Measurements from ENCODE around the gene ATP6V0E2.

The ATP6V0E2 gene

GRCh38 chr7:149838992-149839408 lies 34.8 kb upstream of the ATP6V0E2 start:
- DNase-seq (ENCODE audit: low read depth) = no peak

DNA sequence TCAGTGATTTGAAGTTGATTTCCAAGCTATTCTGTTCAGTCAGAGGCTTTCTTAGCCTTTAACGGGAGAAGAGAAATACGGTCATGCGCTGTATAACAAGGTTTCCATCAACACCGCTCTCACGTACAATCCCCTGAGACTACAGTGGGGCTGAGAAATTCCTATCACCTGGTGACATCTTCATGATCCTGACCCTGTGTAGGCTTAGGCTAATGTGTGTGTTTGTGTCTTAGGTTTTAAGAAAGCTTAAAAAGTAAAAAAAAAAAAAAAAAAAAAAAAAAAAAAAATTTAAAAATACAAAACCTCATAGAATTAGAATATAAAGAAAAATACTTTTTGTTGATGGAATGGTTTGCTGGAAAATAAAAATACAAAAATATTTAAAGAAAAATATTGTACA lies 33.8 kb upstream of the ATP6V0E2 start:
- no peak for DNase-seq (ENCODE audit: low read depth)

DNA sequence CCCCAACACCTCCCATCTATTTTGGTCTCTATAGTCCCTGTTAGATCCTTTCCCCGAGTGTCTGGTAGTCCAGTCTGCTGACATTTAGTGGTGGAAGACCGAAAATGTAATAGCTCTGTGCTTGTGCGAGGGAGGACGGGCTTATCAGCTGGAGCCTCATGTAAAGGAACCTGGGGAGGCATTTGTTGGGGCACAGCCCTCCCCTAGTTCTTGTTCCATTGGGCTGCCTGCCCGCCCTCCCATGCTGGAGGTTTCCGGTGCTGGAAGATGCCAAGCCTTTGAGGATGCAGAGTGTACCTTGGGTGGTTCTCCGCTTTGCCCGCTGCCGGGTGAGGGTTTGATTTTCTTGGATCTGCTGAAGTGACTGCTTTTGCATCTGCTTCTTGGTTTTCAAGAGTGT lies 30.2 kb upstream of the ATP6V0E2 start:
- DNase-seq (ENCODE audit: low read depth) = no peak

GRCh38 chr7:149844445-149844844 lies 29.3 kb upstream of the ATP6V0E2 start:
- DNase-seq (ENCODE audit: low read depth) = no peak

GRCh38 chr7:149845257-149845980 lies 28.4 kb upstream of the ATP6V0E2 start:
- no peak for DNase-seq (ENCODE audit: low read depth)

DNA sequence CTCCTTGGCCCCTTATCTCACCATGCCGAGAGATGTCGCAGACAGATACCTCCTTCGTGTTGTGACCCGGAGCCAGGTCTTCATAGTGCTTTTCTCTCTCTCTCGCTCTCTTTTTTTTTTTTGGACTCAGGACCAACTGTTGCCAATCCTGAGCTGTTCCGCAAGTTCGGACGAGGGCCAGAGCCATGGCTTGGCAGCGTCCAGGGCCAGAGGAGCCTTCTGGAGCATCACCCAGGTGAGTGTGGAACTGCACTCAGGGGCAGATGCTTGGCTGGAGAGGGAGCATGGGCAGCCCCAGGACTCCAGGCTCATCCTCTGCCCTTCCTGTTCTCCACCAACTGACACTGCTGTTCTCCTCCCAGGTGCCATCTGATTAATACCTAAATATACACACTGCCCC lies 27.7 kb upstream of the ATP6V0E2 start:
- DNase-seq (ENCODE audit: low read depth) = no peak

DNA sequence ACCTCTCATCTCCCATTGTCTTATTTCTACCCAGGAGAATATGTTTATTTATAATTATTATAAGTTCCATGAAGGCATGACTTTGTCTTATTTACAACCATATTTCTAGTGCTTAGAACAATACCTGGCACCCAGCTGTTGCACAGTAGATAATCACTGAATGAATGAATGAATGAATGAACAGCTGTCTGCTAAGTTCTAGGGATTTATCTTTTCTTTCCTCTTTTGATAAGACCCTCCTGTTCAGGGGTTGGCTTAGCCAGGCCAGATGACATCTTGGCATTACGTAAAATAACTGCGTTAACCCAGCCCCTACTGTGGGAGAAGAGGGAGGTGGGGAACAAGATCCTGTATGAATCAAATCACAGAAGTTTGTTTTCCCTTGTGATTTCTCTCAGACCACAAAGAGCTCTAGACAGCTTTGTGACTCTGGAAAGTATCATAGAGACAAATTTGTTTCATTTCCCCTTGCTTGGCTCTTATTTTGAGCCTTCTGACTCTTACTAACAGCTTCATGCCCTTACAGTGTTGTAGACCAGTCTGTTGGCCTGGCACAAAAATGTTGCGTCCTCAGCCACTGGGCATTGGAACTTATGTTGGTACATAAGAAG lies 27.2 kb upstream of the ATP6V0E2 start:
- DNase-seq (ENCODE audit: low read depth) = no peak

DNA sequence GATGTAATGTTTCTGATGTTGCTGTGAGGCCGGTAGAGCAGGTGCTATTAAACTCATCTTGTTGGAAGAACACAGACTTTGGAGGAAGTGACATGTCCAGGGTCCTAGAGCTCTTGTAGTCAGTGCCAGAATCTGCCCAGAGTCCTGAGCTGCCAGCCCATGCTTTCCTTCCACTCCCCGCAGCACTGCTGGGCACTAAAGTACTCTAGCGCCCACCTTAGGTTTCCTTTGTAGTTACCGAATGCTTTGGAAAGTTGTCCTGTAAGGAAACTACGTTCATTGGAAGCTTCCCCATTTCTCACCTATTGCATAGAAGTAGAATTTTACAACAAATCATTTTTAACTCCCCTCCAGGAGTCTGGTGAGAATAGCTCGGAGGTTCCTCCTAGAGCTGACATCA lies 24.6 kb upstream of the ATP6V0E2 start:
- no peak for DNase-seq (ENCODE audit: low read depth)

DNA sequence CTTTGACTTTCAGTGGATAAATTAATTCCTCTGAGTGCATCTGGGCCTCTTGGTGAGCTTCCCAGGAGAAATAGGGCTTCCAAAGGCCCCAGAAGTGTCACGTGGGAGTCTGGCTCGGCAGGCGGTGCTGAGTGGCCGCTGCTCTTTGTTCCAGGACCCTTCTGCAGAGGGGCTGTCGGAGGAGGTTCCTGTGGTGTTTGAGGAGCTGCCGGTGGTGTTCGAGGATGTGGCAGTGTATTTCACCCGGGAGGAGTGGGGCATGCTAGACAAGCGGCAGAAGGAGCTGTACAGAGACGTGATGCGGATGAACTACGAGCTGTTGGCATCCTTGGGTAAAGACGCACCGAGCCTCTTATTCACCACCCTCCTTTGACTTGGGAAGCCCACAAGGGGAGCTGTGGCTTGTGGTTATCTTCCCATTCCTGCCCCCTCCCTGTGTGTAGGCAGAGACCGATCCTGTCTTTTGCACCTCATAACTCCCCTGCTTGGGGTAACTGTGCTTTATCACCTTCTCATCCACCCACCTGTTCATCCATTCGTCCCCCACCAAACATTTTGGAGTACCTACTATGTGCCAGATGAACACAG lies 23.7 kb upstream of the ATP6V0E2 start:
- DNase-seq (ENCODE audit: low read depth) = no peak

DNA sequence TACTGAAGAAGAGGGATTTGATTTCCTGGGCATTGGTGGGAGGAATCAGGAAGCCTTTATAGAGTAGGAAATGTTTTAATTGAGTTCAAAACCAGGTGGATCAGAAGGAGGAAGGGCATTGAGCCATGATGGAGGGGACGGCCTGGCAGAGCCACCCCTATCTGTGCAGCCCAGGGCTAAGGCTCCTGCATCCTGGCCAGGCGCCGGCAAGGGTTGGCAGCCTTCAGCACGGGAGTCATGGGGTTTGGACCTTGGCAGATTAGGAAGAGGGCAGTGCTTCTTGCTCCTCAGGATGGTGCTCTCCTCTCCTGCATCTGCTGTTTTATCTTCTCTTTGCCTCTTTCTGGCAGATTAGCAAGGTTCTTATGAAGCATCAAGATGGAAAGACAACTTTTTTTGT lies 23.1 kb upstream of the ATP6V0E2 start:
- DNase-seq (ENCODE audit: low read depth) = no peak

DNA sequence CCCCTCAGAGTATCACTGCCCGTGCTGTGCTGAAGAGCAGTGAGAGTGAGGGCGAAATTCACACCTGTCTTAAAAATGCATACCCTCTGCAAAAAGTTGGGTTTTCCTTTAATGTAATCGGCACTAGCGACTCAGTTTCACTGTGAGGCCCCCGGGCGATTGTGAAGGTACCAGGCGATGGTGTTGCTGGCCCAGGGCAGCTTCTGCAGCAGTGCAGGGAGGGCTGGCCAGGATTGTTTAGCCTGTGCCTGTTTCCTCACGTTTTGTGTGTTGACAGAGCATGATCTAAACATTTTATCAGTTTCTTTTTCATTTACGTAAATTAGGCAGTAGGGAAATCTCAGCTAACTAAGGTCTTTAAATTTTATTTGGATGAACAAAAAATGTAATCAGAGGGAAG lies 22.3 kb upstream of the ATP6V0E2 start:
- DNase-seq (ENCODE audit: low read depth) = no peak

DNA sequence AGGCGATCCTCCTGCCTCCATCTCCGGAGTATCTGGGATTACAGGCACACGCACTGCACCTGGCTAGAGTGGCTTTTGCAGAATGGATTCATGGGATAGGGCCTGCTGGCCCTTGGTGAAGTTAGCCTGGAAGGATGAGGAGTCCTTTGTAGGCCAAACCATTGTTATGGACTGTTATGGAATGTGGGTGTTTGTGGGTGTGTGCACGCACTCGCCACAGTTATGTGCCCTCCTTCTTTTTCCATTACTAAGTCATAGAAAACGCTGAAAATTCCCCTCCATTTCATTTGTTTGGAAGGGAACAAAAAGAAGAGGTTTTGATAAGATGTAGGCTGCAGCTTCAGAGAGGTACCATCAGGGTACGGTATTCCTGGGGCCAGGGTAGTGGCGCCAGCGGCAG lies 20.6 kb upstream of the ATP6V0E2 start:
- DNase-seq (ENCODE audit: low read depth) = no peak

DNA sequence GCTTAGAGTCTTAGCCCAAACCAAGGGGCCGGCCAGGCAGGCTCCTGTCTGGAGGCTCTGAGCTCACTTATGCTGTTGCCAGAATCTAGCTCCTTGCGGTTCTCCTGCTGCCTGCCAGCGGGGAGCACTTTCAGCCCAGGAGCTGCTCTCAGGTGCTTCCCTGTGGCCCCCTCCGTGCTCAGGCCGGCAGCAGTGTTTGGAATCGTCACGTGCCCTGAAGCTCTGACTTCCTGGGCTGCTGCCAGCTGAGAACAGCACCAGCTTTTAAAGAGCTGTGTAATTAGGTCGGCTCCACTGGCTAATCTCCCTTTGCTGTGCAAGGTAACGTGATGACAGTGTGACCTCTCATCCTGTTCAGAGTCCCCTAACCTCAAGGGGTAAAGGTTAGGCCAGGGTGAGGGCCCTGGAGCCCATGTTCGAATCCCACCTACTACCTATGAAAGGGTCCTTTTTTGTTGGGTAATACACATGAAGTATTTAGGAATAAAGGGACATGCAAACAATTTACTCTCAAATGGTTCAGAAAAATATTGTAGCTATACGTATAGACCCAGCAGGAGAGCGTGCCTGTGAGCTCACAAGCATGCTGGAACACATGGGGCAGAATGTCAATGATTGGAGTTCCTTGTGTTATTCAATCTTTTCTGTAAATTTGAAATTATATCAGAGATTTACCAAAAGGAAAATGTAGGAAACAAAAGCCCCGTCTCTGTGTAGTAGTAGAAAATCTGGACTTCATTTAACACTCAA lies 19.0 kb upstream of the ATP6V0E2 start:
- DNase-seq (ENCODE audit: low read depth) = no peak

DNA sequence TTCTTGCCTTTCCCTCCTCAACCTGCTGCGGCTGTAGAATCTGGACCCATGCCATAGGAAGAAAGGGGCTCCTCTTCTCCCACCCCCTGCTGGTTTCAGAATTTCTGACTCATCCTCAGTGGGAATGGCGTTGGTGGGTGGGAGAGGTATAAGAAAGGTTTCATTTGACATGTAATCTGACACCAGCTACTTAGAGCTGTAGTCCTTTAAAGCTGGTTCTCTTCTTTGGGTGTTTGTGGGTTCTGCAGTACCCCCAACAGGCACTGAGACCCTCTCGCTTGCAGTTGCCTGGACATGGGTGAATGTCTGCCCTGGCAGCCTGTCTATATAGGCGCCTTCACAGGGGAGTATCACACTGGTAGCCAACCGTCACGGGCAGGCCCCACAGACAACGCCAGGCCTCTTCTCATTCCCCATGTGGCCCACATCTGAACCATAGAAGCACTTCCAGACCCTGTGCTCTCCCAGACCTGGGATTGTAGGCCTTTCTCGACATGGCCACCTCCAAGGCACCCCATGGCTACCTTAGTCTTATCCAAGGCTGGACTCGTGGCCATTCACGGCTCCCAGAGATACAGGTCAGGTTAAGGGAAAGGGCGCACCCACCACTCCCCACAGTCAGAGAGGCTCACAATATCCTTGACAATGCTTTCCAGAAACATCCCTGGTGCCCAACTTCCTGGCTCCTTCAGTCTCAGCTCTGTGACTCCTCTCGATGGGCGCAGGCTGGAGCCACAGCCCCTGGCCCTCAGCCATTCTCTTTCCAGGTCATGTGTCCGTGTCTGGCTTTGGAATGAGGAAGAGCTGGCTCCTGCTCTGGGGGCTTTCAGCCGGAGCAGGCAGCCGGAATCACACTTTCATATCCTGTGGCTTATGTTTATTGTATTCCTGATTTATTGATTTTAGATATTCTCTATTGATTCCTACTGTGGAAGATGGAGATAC lies 18.1 kb upstream of the ATP6V0E2 start:
- DNase-seq (ENCODE audit: low read depth) = no peak

GRCh38 chr7:149856583-149856982 lies 17.2 kb upstream of the ATP6V0E2 start:
- DNase-seq (ENCODE audit: low read depth) = no peak

GRCh38 chr7:149859369-149859768 lies 14.4 kb upstream of the ATP6V0E2 start:
- no peak for DNase-seq (ENCODE audit: low read depth)

GRCh38 chr7:149859876-149860275 lies 13.9 kb upstream of the ATP6V0E2 start:
- no peak for DNase-seq (ENCODE audit: low read depth)

DNA sequence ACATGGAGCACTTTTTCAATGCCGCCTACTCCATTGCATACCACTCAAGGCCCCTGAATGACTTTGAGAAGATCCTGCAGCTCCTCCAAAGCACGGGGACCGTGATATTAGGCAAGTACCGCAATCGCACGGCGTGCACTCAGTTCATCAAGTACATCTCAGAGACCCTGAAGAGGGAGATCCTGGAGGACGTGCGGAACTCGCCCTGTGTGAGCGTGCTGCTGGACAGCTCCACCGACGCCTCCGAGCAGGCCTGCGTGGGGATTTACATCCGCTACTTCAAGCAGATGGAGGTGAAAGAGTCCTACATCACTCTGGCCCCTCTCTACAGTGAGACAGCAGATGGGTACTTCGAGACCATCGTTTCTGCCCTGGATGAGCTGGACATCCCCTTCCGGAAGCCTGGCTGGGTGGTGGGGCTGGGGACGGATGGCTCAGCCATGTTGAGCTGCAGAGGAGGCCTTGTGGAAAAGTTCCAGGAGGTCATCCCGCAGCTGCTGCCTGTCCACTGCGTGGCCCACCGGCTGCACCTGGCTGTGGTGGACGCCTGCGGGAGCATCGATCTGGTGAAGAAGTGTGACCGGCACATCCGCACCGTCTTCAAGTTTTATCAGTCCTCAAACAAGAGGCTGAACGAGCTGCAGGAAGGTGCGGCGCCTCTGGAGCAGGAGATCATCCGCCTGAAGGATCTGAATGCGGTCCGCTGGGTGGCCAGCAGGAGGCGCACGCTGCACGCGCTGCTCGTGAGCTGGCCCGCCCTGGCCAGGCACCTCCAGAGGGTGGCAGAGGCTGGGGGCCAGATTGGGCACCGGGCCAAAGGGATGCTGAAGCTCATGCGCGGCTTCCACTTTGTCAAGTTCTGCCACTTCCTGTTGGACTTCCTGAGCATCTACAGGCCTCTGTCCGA lies 12.7 kb upstream of the ATP6V0E2 start:
- DNase-seq (ENCODE audit: low read depth) = no peak

- no peak for DNase-seq (ENCODE audit: low read depth)
Observed at GRCh38 chr7:149861728-149862045, 12.1 kb upstream of the ATP6V0E2 start.

GRCh38 chr7:149862156-149862555 lies 11.6 kb upstream of the ATP6V0E2 start:
- DNase-seq (ENCODE audit: low read depth) = no peak

- DNase-seq (ENCODE audit: low read depth) = no peak
Observed at GRCh38 chr7:149863500-149863899, 10.3 kb upstream of the ATP6V0E2 start.

Measured in stimulated activated CD8-positive, alpha-beta memory T cell treated with anti-CD3 and anti-CD28 coated beads, Interleukin-4, amount 100 ng/mL, for 24 hours (primary cell).